Hepatocyte (in vitro differentiated cells): ENCODE measurements around the gene FOXB2. TPM values are rescaled to one million over a fixed set of nuclear protein-coding genes. Genes with fewer than 3 reads are reported as not detected.

Experiments
- DNase-seq: peaks from one replicate; pipeline ENCODE4 v3.0.0-alpha.2; 2016; ENCODE audit warnings: low spot score
- H2AFZ ChIP-seq: fragments of 200-600 bp; sonication (generic); 2 replicates; pipeline ENCODE4 v1.6.0; 2016; ENCODE audit warnings: antibody characterized with exemption, mild to moderate bottlenecking
- H3K27ac ChIP-seq: fragments of 200-600 bp; sonication (generic); 2 replicates; pipeline ENCODE4 v1.5.1; 2016; ENCODE audit warnings: mild to moderate bottlenecking
- H3K27me3 ChIP-seq: fragments of 200-600 bp; sonication (generic); 2 replicates; pipeline ENCODE4 v1.6.1; 2016
- H3K36me3 ChIP-seq: fragments of 200-600 bp; sonication (generic); replicated peaks from 2 replicates; pipeline ENCODE4 v1.5.1; 2016; ENCODE audit warnings: low read depth; ENCODE audit not compliant: insufficient read depth
- H3K4me1 ChIP-seq: fragments of 200-600 bp; sonication (generic); 2 replicates; pipeline ENCODE4 v1.5.1; 2016; ENCODE audit warnings: mild to moderate bottlenecking, moderate library complexity; ENCODE audit not compliant: insufficient read depth
- H3K4me2 ChIP-seq: fragments of 200-600 bp; sonication (generic); 2 replicates; pipeline ENCODE4 v1.6.0; 2016
- H3K4me3 ChIP-seq: fragments of 200-600 bp; sonication (generic); 2 replicates; pipeline ENCODE4 v1.5.1; 2016; ENCODE audit warnings: mild to moderate bottlenecking
- H3K79me2 ChIP-seq: fragments of 200-600 bp; sonication (generic); 2 replicates; pipeline ENCODE4 v1.6.0; 2017; ENCODE audit warnings: mild to moderate bottlenecking
- H3K9me2 ChIP-seq: fragments of 200-600 bp; sonication (generic); replicated peaks from 2 replicates; pipeline ENCODE4 v1.6.0; 2017; ENCODE audit warnings: mild to moderate bottlenecking; ENCODE audit not compliant: insufficient read depth
- H3K9me3 ChIP-seq: fragments of 200-600 bp; sonication (generic); 2 replicates; pipeline ENCODE4 v1.5.1; 2016; ENCODE audit warnings: low read depth, mild to moderate bottlenecking
- H4K20me1 ChIP-seq: fragments of 200-600 bp; sonication (generic); 2 replicates; pipeline ENCODE4 v1.6.0; 2016; ENCODE audit warnings: mild to moderate bottlenecking; ENCODE audit not compliant: insufficient read depth, poor library complexity, severe bottlenecking
- CTCF ChIP-seq: fragments of 200-600 bp; sonication (generic); IDR thresholded peaks from 2 replicates; pipeline ENCODE4 v1.5.1; 2016; ENCODE audit warnings: antibody characterized with exemption, mild to moderate bottlenecking; ENCODE audit not compliant: poor library complexity
- EZH2 ChIP-seq: fragments of 200-600 bp; sonication (generic); IDR thresholded peaks from 2 replicates; pipeline ENCODE4 v1.6.1; 2016; ENCODE audit warnings: antibody characterized with exemption, mild to moderate bottlenecking, borderline replicate concordance
- EZH2phosphoT487 ChIP-seq: fragments of 200-600 bp; sonication (generic); IDR thresholded peaks from one replicate; pipeline ENCODE4 v1.6.1; 2018; ENCODE audit warnings: antibody characterized with exemption, mild to moderate bottlenecking, low read depth, moderate library complexity; ENCODE audit not compliant: unreplicated experiment, severe bottlenecking
- WGBS: methylation state at CpG from one replicate; pipeline ENCODE4 v1.1.6; 2016; ENCODE audit warnings: low lambda C conversion rate; ENCODE audit errors: missing lambda C conversion rate; 5-methylcytosine and 5-hydroxymethylcytosine counted together
- polyA plus RNA-seq: library from polyadenylated mRNA; unstranded; fragments of >200 nt; fragmentation: Nextera tagmentation; extraction: Ambion mirVana; gene quantifications from 2 replicates; pipeline ENCODE4 v1.2.1, GENCODE V29; 2016
- total RNA-seq: library from RNA; depleted of rRNA; stranded (reverse); fragments of >200 nt; gene quantifications from 2 replicates; pipeline ENCODE4 v1.2.3, GENCODE V29; 2014

FOXB2 gene
- total and polyA plus RNA-seq, 2 experiments from 2014 or later = not detected

GRCh38 chr9:77013206-77013931 is 6.1 kb upstream of the FOXB2 start:
- H3K4me2 ChIP-seq = peak overlapping the region; percentile 20
- no peaks in the 10 kb centered on the region for H3K36me3 ChIP-seq
- WGBS = 14% methylated on average over 21 of the region's 21 CpGs
- H3K9me2 ChIP-seq = no peaks in the 10 kb centered on the region
- no peak overlapping the region for H3K4me3 ChIP-seq
- DNase-seq = no peak
- H4K20me1 ChIP-seq = no peaks in the 10 kb centered on the region
- H3K9me3 ChIP-seq = no peaks in the 10 kb centered on the region
- H3K79me2 ChIP-seq = no peaks in the 10 kb centered on the region
- peaks cover 92% of the 10 kb centered on the region for H3K27me3 ChIP-seq
- H2AFZ ChIP-seq = no peak overlapping the region
- H3K27ac ChIP-seq = no peak overlapping the region
- TF ChIP-seq EZH2phosphoT487 (peak; percentile 47), EZH2 (peak; percentile 56), CTCF (no peak)
- peaks cover 17% of the 10 kb centered on the region for H3K4me1 ChIP-seq

GRCh38 chr9:77013932-77014596 is 5.4 kb upstream of the FOXB2 start:
- no peaks in the 10 kb centered on the region for H3K36me3 ChIP-seq
- DNase-seq = no peak
- peaks cover 24% of the 10 kb centered on the region for H3K4me1 ChIP-seq
- H3K27ac ChIP-seq = no peak overlapping the region
- peaks cover 92% of the 10 kb centered on the region for H3K27me3 ChIP-seq
- H3K9me3 ChIP-seq = no peaks in the 10 kb centered on the region
- peak overlapping the region; percentile 20 for H3K4me2 ChIP-seq
- TF ChIP-seq EZH2phosphoT487 (no peak), EZH2 (peak; percentile 72)
- no peaks in the 10 kb centered on the region for H3K9me2 ChIP-seq
- H4K20me1 ChIP-seq = no peaks in the 10 kb centered on the region
- H3K4me3 ChIP-seq = no peak overlapping the region
- H3K79me2 ChIP-seq = no peaks in the 10 kb centered on the region
- 3% methylated on average over 46 of the region's 46 CpGs for WGBS
- no peak overlapping the region for H2AFZ ChIP-seq

- H3K27me3 ChIP-seq = peaks cover 97% of the 10 kb centered on the region
- H3K4me2 ChIP-seq = peak overlapping the region; percentile 82
- H3K9me2 ChIP-seq = no peaks in the 10 kb centered on the region
- peaks cover 27% of the 10 kb centered on the region for H3K4me1 ChIP-seq
- no peaks in the 10 kb centered on the region for H3K79me2 ChIP-seq
- no peaks in the 10 kb centered on the region for H4K20me1 ChIP-seq
- WGBS = 2% methylated on average over 37 of the region's 38 CpGs
- H3K36me3 ChIP-seq = no peaks in the 10 kb centered on the region
- H2AFZ ChIP-seq = no peak overlapping the region
- H3K27ac ChIP-seq = no peak overlapping the region
- no peak overlapping the region for H3K4me3 ChIP-seq
- no peaks in the 10 kb centered on the region for H3K9me3 ChIP-seq
- TF ChIP-seq EZH2 (peak; percentile 8), EZH2phosphoT487 (peak; percentile 43), CTCF (peak; percentile 31)
- no peak for DNase-seq
These were observed 4.7 kb upstream of the FOXB2 start for GRCh38 chr9:77014597-77015263.
